Measurements from ENCODE around the gene ZNF17.

DNA sequence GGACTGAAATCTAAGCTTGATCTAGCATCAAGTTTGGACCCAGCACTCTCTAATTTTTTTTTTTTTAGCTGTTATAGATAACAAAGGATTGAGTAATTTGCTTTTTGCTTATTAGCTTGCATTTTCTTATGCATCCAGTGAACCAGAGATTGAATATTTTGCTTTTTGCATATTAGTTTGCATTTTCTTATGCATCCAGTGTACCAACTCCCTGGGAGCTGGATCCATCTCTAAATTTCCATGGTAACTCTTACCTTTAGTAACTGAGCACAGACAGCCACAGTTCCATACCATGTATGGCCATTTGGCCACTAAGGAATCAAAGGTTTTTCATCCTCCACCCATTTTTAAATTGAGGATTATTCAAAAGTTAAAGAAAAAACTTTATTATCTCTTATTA lies 30.0 kb upstream of the ZNF17 start:
- TF ChIP-seq CTCF (IDR thresholded peaks at IDR 0.05 in 4 of 5, conservative IDR thresholded peaks at IDR 0.05 in 1 of 5) (no peak), POLR2A (IDR thresholded peaks at IDR 0.05) (no peak)
